Panc1 (cell line): Measurements from ENCODE around the gene LTO1. TPM values are rescaled to one million over a fixed set of nuclear protein-coding genes. Genes with fewer than 3 reads are reported as not detected.

Experiments
- ATAC-seq: fragments of 200-7000 bp; cut with Tn5 transposase; 2 replicates; pipeline ENCODE4 v1.9.1; 2020; ENCODE audit warnings: mild to moderate bottlenecking, moderate library complexity
- BruUV-seq: library from RNA; stranded (reverse); fragments of 400-500 nt; replicated peaks from 2 replicates; lab custom pipeline; 2021; lab: Mats Ljungman, UMichigan
- CTCF ChIA-PET: fragments of 300-600 bp; sonication (Branson Sonifier 250); formaldehyde crosslinking; loops from one replicate; lab custom pipeline; 2022; ENCODE audit warnings: antibody characterized with exemption; lab: Charles Lee
- POLR2A ChIA-PET: fragments of 300-600 bp; sonication (Branson Sonifier 250); formaldehyde crosslinking; loops from one replicate; lab custom pipeline; 2022; ENCODE audit warnings: antibody characterized with exemption; lab: Charles Lee
- DNase-seq: peaks from one replicate; pipeline ENCODE4 v3.0.0-alpha.2; 2010; ENCODE audit warnings: low read depth, low spot score
- H3K27ac ChIP-seq: 2 replicates; pipeline ENCODE4 v1.5.1; 2011; ENCODE audit warnings: mild to moderate bottlenecking, low read length, inconsistent platforms
- H3K27me3 ChIP-seq: fragments of 200-500 bp; sonication (Bioruptor generic); 2 replicates; pipeline ENCODE4 v1.6.0; 2014; ENCODE audit warnings: low read length, inconsistent platforms; ENCODE audit not compliant: control insufficient read depth, insufficient read depth
- H3K36me3 ChIP-seq: fragments of 200-500 bp; sonication (Bioruptor generic); 2 replicates; pipeline ENCODE4 v1.5.1; 2014; ENCODE audit warnings: inconsistent platforms, mild to moderate bottlenecking, low read length, moderate library complexity; ENCODE audit not compliant: control insufficient read depth, insufficient read depth
- H3K4me1 ChIP-seq: 2 replicates; pipeline ENCODE4 v1.5.1; 2011; ENCODE audit warnings: inconsistent platforms, mild to moderate bottlenecking, low read length, moderate library complexity; ENCODE audit not compliant: control insufficient read depth, insufficient read depth
- H3K4me3 ChIP-seq, 2 experiments: 2 replicates each; pipeline ENCODE4 v1.5.1; 2011 to 2012; ENCODE audit warnings: low read depth in 2 of 2, low read length in 2 of 2, mild to moderate bottlenecking in 2 of 2, inconsistent platforms in 1 of 2, moderate library complexity in 1 of 2
- H3K9me3 ChIP-seq: fragments of 200-500 bp; sonication (Bioruptor generic); 2 replicates; pipeline ENCODE4 v1.5.1; 2014; ENCODE audit warnings: low read depth, mild to moderate bottlenecking, inconsistent platforms, low read length, moderate library complexity; ENCODE audit not compliant: control insufficient read depth, insufficient read depth
- CTCF ChIP-seq: fragments of 450-650 bp; IDR thresholded peaks from 2 replicates; pipeline ENCODE4 v1.5.1; 2017; ENCODE audit warnings: mild to moderate bottlenecking
- POLR2AphosphoS5 ChIP-seq: IDR thresholded peaks from 2 replicates; pipeline ENCODE4 v1.6.1; 2012; ENCODE audit warnings: mild to moderate bottlenecking, low read depth, low read length, moderate library complexity
- SIN3A ChIP-seq: IDR thresholded peaks from 2 replicates; pipeline ENCODE4 v1.6.1; 2012; ENCODE audit warnings: low read depth, mild to moderate bottlenecking, low read length, moderate library complexity, borderline replicate concordance; ENCODE audit not compliant: insufficient read depth
- TCF7L2 ChIP-seq: IDR thresholded peaks from 2 replicates; pipeline ENCODE4 v1.6.1; 2011; ENCODE audit warnings: mild to moderate bottlenecking, low read depth, low read length, inconsistent platforms
- in situ Hi-C: cut with HindIII; loops from 2 replicates; pipeline ENCODE4 v1.10.0; 2016; ENCODE audit warnings: low sequenced_read_pairs, low pct_unique_long_range_greater_than_20kb
- intact Hi-C: fragments of 100-400 bp; cut with micrococcal nuclease; formaldehyde crosslinking; loops from one replicate; pipeline ENCODE4 v1.10.0; 2022; ENCODE audit not compliant: unreplicated experiment
- total RNA-seq: library from RNA; stranded (reverse); gene quantifications from one replicate; pipeline ENCODE4 v1.2.1, GENCODE V29; 2021; ENCODE audit not compliant: unreplicated experiment
- TF ChIP-seq, protein P1 (sequence below), 2 experiments: IDR thresholded peaks; 2 replicates each; pipeline ENCODE4 v1.6.1; 2011 to 2012; ENCODE audit warnings: low read depth in 2 of 2, control low read depth in 1 of 2, low read length in 1 of 2, mild to moderate bottlenecking in 1 of 2, moderate library complexity in 1 of 2; ENCODE audit not compliant: insufficient read depth in 1 of 2

LTO1 gene
- total RNA-seq, 1 experiment from 2014 or later = 28.7 TPM

- no peak for TF ChIP-seq POLR2AphosphoS5
- TF ChIP-seq CTCF = no peak
- TF ChIP-seq, protein P1, sequence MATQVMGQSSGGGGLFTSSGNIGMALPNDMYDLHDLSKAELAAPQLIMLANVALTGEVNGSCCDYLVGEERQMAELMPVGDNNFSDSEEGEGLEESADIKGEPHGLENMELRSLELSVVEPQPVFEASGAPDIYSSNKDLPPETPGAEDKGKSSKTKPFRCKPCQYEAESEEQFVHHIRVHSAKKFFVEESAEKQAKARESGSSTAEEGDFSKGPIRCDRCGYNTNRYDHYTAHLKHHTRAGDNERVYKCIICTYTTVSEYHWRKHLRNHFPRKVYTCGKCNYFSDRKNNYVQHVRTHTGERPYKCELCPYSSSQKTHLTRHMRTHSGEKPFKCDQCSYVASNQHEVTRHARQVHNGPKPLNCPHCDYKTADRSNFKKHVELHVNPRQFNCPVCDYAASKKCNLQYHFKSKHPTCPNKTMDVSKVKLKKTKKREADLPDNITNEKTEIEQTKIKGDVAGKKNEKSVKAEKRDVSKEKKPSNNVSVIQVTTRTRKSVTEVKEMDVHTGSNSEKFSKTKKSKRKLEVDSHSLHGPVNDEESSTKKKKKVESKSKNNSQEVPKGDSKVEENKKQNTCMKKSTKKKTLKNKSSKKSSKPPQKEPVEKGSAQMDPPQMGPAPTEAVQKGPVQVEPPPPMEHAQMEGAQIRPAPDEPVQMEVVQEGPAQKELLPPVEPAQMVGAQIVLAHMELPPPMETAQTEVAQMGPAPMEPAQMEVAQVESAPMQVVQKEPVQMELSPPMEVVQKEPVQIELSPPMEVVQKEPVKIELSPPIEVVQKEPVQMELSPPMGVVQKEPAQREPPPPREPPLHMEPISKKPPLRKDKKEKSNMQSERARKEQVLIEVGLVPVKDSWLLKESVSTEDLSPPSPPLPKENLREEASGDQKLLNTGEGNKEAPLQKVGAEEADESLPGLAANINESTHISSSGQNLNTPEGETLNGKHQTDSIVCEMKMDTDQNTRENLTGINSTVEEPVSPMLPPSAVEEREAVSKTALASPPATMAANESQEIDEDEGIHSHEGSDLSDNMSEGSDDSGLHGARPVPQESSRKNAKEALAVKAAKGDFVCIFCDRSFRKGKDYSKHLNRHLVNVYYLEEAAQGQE (IDR thresholded peaks at IDR 0.05; ENCODE audit: insufficient read depth in 1 of 2, low read depth in 2 of 2, low read length in 1 of 2) = no peak
- TF ChIP-seq SIN3A = no peak
- no peak for TF ChIP-seq TCF7L2
- Histone ChIP-seq H3K4me3 (no peak overlapping the region), H3K4me1 (no peaks in the 10 kb centered on the region), H3K27me3 (no peaks in the 10 kb centered on the region), H3K27ac (no peak overlapping the region), H3K36me3 (no peaks in the 10 kb centered on the region), H3K9me3 (no peaks in the 10 kb centered on the region)
- ATAC-seq = no peak
- intact Hi-C loops = no loop called here
- BruUV-seq = no TSS peak
- in situ Hi-C loops = no loop called here
- CTCF ChIA-PET = no interaction called here
- POLR2A ChIA-PET = no interaction called here
- DNase-seq = no peak
These were observed 17.3 kb upstream of the LTO1 start for GRCh38 chr11:69692422-69692821.

GRCh38 chr11:69691463-69691862, 16.3 kb upstream of the LTO1 start:
- H3K27ac ChIP-seq = no peak overlapping the region
- CTCF ChIA-PET = interaction anchor here (0.7 kb wide), 1 partner anchor 668 kb away, joined by 7 read pairs; no protein-coding TSS in a partner anchor

More at GRCh38 chr11:69691463-69691862, 16.3 kb upstream of the LTO1 start:
- in situ Hi-C loops (no loop called here), intact Hi-C loops (no loop called here)
- no peak for ATAC-seq
- POLR2A ChIA-PET = no interaction called here
- Histone ChIP-seq H3K27me3 (no peaks in the 10 kb centered on the region), H3K9me3 (no peaks in the 10 kb centered on the region), H3K4me1 (no peaks in the 10 kb centered on the region), H3K4me3 (no peak overlapping the region), H3K36me3 (no peaks in the 10 kb centered on the region)
- DNase-seq = no peak
- TF ChIP-seq, protein P1 (IDR thresholded peaks at IDR 0.05; ENCODE audit: insufficient read depth in 1 of 2, low read depth in 2 of 2, low read length in 1 of 2) = no peak
- TF ChIP-seq TCF7L2 (no peak), SIN3A (no peak), POLR2AphosphoS5 (no peak)
- BruUV-seq = no TSS peak
